ENCODE measurements around the gene FBH1. TPM values are rescaled to one million over a fixed set of nuclear protein-coding genes. Genes with fewer than 3 reads are reported as not detected.
"Not testable (repeated sequence)": the region's sequence is repeated elsewhere in the genome, so short reads cannot be mapped to it uniquely, and the experiment has no call there.

Gene FBH1
- total RNA-seq, 1 experiment from 2014 or later: 84.0 TPM

DNA sequence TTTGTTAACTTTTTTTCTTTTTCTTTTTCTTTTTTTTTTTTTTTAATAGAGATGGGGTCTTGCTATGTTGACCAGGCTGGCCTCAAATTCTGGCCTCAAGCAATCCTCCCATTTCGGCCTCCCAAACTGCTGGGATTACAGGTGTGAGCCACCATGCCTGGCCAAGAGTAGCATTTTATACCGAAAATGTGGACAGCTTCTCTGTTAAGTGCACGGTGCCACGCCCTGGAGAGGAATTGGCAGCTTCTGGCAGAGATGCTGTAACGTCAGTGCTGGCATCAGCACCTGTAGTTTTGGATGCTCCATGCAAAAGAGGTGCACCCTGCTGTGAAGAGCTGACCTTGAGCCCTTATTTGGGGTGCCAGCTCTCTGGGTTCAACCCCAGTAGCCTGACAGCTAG, 69.1 kb downstream of the FBH1 start:
- CTCF ChIA-PET: no interaction called here
- Histone ChIP-seq H3K4me3 (ENCODE audit: low read depth, low read length, poor library complexity, severe bottlenecking) (no peak overlapping the region), H3K27me3 (replicated peaks; ENCODE audit: insufficient read depth, low read depth, low read length, poor library complexity) (no peaks in the 10 kb centered on the region), H3K4me1 (ENCODE audit: insufficient read depth, low read length, poor library complexity, severe bottlenecking) (peaks cover 1% of the 10 kb centered on the region), H3K9me3 (ENCODE audit: low read depth, low read length, poor library complexity, severe bottlenecking) (no peaks in the 10 kb centered on the region), H3K36me3 (ENCODE audit: insufficient read depth, low read length, poor library complexity, severe bottlenecking) (no peaks in the 10 kb centered on the region), H3K27ac (ENCODE audit: low read depth, low read length, poor library complexity, severe bottlenecking) (no peak overlapping the region)
- intact Hi-C loops (cut with micrococcal nuclease; ENCODE audit: unreplicated experiment): no loop called here
- POLR2A ChIA-PET (ENCODE audit: low non-redundant PET): interaction anchor here (0.8 kb wide), 1 partner anchor 635 kb away, joined by 8 read pairs; no protein-coding TSS in a partner anchor
- BruUV-seq (replicated peaks): no TSS peak
- no peak for TF ChIP-seq EZH2 (IDR thresholded peaks at IDR 0.05; ENCODE audit: borderline replicate concordance, low read depth, low read length, poor library complexity, severe bottlenecking)
- TF ChIP-seq, protein P1, sequence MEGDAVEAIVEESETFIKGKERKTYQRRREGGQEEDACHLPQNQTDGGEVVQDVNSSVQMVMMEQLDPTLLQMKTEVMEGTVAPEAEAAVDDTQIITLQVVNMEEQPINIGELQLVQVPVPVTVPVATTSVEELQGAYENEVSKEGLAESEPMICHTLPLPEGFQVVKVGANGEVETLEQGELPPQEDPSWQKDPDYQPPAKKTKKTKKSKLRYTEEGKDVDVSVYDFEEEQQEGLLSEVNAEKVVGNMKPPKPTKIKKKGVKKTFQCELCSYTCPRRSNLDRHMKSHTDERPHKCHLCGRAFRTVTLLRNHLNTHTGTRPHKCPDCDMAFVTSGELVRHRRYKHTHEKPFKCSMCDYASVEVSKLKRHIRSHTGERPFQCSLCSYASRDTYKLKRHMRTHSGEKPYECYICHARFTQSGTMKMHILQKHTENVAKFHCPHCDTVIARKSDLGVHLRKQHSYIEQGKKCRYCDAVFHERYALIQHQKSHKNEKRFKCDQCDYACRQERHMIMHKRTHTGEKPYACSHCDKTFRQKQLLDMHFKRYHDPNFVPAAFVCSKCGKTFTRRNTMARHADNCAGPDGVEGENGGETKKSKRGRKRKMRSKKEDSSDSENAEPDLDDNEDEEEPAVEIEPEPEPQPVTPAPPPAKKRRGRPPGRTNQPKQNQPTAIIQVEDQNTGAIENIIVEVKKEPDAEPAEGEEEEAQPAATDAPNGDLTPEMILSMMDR (conservative IDR thresholded peaks at IDR 0.05; ENCODE audit: low read depth, low read length): no peak
- DNase-seq (ENCODE audit: low spot score): no peak

DNA sequence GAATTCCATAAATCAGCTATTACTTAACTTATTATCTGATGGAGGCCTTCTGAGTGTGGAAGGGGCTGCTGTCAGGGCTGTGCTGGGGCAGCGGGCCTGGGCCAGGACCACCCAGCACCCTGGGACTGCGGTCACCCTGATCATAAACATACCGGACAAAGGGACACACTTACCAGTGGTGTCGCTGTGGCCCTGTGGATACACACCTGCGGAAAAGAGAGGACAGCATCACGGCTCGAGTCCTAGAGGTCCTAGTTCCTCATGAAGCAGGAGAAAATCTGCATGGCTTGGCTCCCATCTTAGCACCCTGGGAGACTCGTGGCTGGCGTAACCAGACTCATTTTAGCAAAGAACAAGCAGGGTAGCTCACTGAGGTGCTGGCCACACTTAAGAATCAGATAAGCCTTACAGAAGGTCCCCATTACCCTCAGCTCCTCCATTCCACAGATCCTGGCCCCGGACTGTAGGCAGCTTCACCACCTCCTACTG, 69.6 kb downstream of the FBH1 start:
- Histone ChIP-seq H3K4me1 (ENCODE audit: insufficient read depth, low read length, poor library complexity, severe bottlenecking) (no peaks in the 10 kb centered on the region), H3K27ac (ENCODE audit: low read depth, low read length, poor library complexity, severe bottlenecking) (no peak overlapping the region), H3K9me3 (ENCODE audit: low read depth, low read length, poor library complexity, severe bottlenecking) (no peaks in the 10 kb centered on the region), H3K36me3 (ENCODE audit: insufficient read depth, low read length, poor library complexity, severe bottlenecking) (no peaks in the 10 kb centered on the region), H3K27me3 (replicated peaks; ENCODE audit: insufficient read depth, low read depth, low read length, poor library complexity) (no peaks in the 10 kb centered on the region), H3K4me3 (ENCODE audit: low read depth, low read length, poor library complexity, severe bottlenecking) (no peak overlapping the region)
- DNase-seq (ENCODE audit: low spot score): no peak
- intact Hi-C loops (cut with micrococcal nuclease; ENCODE audit: unreplicated experiment): no loop called here
- ChIA-PET POLR2A (ENCODE audit: low non-redundant PET) (no interaction called here), CTCF (no interaction called here)
- BruUV-seq (replicated peaks): no TSS peak
- TF ChIP-seq, protein P1 (conservative IDR thresholded peaks at IDR 0.05; ENCODE audit: low read depth, low read length): no peak
- no peak for TF ChIP-seq EZH2 (IDR thresholded peaks at IDR 0.05; ENCODE audit: borderline replicate concordance, low read depth, low read length, poor library complexity, severe bottlenecking)

DNA sequence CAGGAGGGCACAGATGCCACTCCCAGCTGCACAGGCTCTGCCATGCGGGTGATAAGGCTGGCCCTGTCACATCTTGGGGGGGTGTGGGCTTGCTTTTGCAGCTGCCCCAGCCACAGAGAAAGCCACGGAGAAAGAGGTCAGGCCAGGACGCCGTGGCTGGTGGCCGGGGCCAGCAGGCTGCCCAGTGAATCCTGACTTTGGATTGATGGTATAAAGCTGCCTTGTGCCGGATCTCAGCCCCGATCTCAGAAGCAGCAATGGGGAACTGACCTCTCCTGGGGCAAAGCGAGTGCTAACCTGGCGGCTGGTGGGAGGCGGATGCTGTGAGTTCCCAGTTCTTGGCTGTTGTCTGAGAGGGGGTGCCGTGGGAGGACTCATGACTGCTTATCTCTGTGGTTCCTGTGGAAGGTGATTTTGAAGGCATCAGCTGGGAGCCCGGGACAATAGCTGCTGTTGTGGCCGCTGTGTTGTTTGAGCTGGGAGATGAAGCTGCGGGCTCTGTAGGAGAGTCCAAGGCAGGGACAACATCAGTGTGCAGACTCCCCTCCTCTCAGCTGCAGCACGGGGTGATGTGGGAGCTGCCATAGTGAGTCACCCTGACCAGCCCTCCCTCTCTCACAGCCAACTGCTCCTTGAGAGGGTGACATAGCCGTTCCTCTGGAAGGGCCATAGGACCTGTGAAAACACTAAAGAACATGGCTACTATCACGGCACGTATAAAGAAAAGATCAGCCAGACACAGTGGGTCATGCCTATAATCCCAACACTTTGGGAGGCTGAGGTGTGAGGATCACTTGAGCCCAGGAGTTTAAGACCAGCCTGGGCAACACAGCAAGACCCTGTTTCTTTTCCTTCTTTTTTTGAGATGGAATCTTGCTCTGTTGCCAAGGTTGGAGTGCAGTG, 70.3 kb downstream of the FBH1 start:
- H3K4me1 ChIP-seq (ENCODE audit: insufficient read depth, low read length, poor library complexity, severe bottlenecking): no peaks in the 10 kb centered on the region
- H3K4me3 ChIP-seq (ENCODE audit: low read depth, low read length, poor library complexity, severe bottlenecking): no peak overlapping the region
- H3K36me3 ChIP-seq (ENCODE audit: insufficient read depth, low read length, poor library complexity, severe bottlenecking): no peaks in the 10 kb centered on the region
- DNase-seq (ENCODE audit: low spot score): no peak
- no peaks in the 10 kb centered on the region for H3K9me3 ChIP-seq (ENCODE audit: low read depth, low read length, poor library complexity, severe bottlenecking)
- no TSS peak for BruUV-seq (replicated peaks)
- intact Hi-C loops (cut with micrococcal nuclease; ENCODE audit: unreplicated experiment): no loop called here
- H3K27ac ChIP-seq (ENCODE audit: low read depth, low read length, poor library complexity, severe bottlenecking): no peak overlapping the region
- POLR2A ChIA-PET (ENCODE audit: low non-redundant PET): no interaction called here
- no peaks in the 10 kb centered on the region for H3K27me3 ChIP-seq (replicated peaks; ENCODE audit: insufficient read depth, low read depth, low read length, poor library complexity)
- CTCF ChIA-PET: no interaction called here
- TF ChIP-seq EZH2 (IDR thresholded peaks at IDR 0.05; ENCODE audit: borderline replicate concordance, low read depth, low read length, poor library complexity, severe bottlenecking): no peak
- TF ChIP-seq, protein P1 (conservative IDR thresholded peaks at IDR 0.05; ENCODE audit: low read depth, low read length): no peak

DNA sequence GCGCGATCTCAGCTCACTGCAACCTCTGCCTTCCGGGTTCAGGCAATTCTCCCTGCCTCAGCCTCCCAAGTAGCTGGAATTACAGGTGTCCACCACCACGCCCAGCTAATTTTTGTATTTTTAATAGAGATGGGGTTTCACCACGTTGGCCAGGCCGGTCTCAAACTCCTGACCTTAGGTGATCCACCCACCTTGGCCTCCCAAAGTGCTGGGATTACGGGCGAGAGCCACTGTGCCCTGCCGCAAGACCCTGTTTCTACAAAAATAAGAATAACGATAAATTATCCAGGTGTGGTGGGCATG, 70.9 kb downstream of the FBH1 start:
- DNase-seq (ENCODE audit: low spot score); H3K4me3 ChIP-seq (ENCODE audit: low read depth, low read length, poor library complexity, severe bottlenecking); intact Hi-C loops (cut with micrococcal nuclease; ENCODE audit: unreplicated experiment); H3K9me3 ChIP-seq (ENCODE audit: low read depth, low read length, poor library complexity, severe bottlenecking); CTCF ChIA-PET; H3K36me3 ChIP-seq (ENCODE audit: insufficient read depth, low read length, poor library complexity, severe bottlenecking); H3K27me3 ChIP-seq (replicated peaks; ENCODE audit: insufficient read depth, low read depth, low read length, poor library complexity); H3K4me1 ChIP-seq (ENCODE audit: insufficient read depth, low read length, poor library complexity, severe bottlenecking); BruUV-seq (replicated peaks); POLR2A ChIA-PET (ENCODE audit: low non-redundant PET); H3K27ac ChIP-seq (ENCODE audit: low read depth, low read length, poor library complexity, severe bottlenecking): not testable (repeated sequence)
